Right lung (tissue), 5 donors: ENCODE data around the gene MAPRE3. TPM values are rescaled to one million over a fixed set of nuclear protein-coding genes. Genes with fewer than 3 reads are reported as not detected.

Source experiments
- DNase-seq, 2 donors: peaks; one replicate each; pipeline ENCODE4 v3.0.0-alpha.2; 2013
- polyA plus RNA-seq, 5 donors: library from polyadenylated mRNA; unstranded; fragments of 120-200 nt; gene quantifications; one replicate each; pipeline versions ENCODE4 v1.2.1 to v1.2.3, GENCODE V29; 2013; ENCODE audit warnings: inconsistent platforms in 1 of 5, low replicate concordance in 1 of 5; ENCODE audit not compliant: insufficient read length in 5 of 5, insufficient read depth in 1 of 5

MAPRE3 gene
- polyA plus RNA-seq, 5 donors: 6.2 to 13.6 (median 9.2) TPM

DNA sequence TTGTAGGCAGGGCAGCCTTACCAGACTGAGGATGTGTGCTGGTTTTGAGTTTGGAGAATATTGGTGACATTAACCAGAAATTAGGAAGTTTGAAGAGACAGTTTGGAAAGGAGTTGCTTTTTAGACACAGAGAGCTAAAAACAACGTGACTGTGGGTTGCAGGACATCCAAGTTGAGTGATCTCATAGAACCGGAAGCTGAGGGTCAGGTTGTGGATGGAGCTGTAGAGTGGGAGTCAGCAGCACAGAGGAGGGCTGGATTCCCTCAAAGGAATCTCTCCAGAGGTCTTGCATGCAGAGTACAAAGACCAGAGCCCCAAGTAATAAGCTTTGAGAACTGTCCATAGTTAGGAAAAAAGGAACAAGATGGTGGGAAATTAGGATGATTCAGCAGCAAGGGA lies 9.3 kb downstream of the MAPRE3 start:
- DNase-seq: no peak

GRCh38 chr2:26980971-26981370 lies 10.5 kb downstream of the MAPRE3 start:
- DNase-seq: no peak

DNA sequence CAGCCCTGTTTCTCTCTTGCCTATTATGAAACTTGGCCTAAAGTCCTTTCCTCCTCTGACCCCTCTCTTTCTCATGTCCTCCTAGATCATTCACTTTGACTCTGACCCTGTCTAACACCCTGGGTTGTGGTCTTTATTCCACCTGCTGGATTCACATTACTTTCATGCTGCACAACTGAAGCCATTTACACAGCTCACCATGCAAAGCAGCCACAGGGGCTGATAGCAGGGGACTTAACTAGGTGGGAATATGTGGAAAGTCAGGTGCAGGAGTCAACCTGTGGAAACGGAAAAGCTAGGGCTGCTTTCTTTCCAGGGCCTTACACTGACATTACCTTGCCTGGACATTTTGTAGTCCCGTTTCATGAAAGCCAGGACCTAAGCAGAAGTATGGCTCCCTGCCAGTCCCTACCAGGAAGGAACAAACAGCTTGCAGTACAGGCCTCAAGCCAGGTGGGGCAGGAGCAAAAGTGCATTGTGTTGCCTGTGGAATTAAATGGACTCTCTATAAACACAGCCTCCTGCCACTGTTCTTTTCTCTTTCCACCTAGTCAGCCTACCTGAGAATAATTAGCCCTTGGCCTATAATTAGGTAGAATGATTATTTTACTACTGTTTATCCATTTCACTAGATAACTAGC lies 11.8 kb downstream of the MAPRE3 start:
- peak in 1 of 2 donors; percentile 26 for DNase-seq

DNA sequence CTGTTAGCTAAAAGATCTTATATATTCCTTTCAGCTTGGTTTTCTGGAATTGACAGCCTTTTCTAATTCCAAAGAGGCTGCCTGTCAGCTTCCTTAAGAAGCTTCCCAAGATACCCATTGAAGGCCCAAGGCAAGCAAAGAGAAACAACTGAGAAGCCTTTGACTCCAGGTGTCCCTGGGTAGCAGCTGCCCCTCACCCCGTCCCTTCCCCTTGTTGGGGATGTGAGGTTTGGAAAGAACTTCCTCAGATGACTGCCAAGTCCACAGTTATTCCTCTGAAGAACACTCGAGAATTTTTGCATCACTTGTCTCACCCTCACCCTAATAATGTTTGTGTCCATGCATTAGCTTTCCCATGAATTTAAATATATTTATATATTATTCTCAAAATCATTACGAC lies 13.3 kb downstream of the MAPRE3 start:
- DNase-seq: no peak

DNA sequence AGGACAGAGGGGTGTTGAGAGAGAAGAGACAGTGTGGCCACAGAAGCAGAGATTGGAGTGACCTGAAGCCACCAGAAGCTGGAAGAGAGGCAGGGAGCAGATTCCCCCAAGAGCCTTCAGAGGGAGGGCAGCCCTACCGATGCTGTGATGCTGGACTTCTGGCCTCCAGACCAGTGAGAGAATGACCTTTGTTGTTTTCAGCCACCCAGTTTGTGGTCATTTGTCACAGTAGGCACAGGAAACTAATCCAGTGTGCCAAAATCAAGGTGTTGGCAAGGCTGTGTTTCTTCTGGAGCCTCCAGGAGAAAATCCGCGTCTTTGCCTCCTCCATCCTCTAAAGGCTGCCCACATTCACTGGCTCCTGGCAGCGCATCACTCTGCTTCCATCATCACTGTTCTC lies 15.4 kb downstream of the MAPRE3 start:
- DNase-seq: no peak

- DNase-seq: no peak
These were observed 16.1 kb downstream of the MAPRE3 start for GRCh38 chr2:26986576-26986975.

GRCh38 chr2:26988058-26988860 lies 17.8 kb downstream of the MAPRE3 start:
- peak in 1 of 2 donors; percentile 22 for DNase-seq

- DNase-seq: no peak
These were observed 18.7 kb downstream of the MAPRE3 start for GRCh38 chr2:26989156-26989555.

GRCh38 chr2:26991717-26992116 lies 21.3 kb downstream of the MAPRE3 start:
- no peak for DNase-seq

- DNase-seq: no peak
These were observed 23.3 kb downstream of the MAPRE3 start for GRCh38 chr2:26993768-26994167.

DNA sequence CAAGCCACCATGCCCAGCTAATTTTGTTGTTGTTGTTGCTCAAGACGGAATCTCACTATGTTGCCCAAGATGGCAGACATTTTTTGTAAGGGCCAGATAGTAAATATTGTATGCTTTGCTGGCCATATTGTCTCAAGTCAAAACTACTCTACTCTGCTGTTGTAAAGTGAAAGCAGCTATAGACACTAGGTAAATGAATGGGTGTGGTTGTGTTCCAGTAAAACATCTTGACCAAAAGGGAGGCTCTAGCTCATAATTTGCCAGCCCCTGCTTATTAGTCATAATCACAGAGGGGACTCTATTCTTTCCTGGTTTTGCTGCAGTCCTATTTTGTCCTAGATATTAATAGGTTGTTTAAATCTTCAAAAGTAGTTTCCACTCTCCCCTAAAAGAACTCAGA lies 24.5 kb downstream of the MAPRE3 start:
- DNase-seq: no peak

- no peak for DNase-seq
These were observed 27.0 kb downstream of the MAPRE3 start for GRCh38 chr2:26997394-26997793.

GRCh38 chr2:26998323-26998722 lies 27.9 kb downstream of the MAPRE3 start:
- DNase-seq: no peak

DNA sequence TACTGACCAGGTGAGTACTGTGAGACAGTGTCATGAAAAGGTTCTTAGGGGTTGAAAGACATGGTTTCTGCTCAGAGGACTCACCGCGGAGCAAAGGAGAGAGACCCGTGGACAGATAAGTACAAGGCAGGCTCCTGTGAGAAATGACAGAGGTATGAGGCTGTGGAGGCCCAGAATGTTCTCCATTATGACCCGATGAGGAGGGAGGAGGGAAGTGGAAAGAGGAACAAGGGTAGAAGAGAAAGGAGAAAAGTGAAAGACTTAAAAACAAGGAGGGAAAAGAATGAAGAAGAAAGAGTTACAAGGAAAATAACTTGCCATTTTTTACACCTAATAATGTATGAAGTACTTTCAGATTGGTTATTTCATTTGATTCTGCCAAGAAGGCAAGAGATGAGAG lies 29.8 kb downstream of the MAPRE3 start:
- no peak for DNase-seq

DNA sequence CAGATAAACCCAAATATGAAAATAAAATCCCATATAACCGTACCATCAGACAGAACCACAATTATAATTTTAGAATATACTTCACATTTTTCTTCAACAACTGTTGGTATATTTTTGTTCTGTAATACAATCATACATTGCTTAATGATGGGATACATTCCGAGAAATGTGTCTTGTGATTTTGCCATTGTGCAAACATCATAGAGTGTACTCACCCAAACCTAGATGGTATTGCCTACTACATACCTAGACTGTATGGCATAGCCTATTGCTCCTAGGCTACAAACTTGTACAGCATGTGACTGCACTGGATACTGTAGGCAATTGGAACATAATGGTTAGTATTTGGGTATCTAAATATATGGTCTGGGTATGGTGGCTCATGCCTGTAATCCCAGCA lies 30.6 kb downstream of the MAPRE3 start:
- no peak for DNase-seq

- DNase-seq: no peak
These were observed 31.5 kb downstream of the MAPRE3 start for GRCh38 chr2:27001950-27002349.

DNA sequence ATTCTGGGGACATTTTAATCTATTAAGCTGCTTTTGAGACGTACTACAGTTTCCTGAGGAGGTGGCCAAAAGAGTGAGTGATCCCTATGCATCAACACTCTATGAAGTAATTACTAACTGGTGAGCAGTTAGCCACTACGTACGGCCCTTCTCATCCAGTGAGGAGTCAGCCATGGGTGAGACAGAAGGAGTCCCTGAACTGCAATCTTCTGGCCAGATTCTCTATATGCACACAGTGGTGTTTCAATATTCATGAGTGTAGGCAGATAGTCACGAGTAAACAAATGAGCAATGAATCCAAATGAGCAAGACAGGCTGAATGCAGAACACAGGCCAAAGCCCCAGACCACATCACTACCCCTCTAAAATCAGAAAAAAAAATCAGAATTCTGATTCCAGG lies 32.6 kb downstream of the MAPRE3 start:
- DNase-seq: no peak

GRCh38 chr2:27003857-27004256 lies 33.4 kb downstream of the MAPRE3 start:
- DNase-seq: no peak

DNA sequence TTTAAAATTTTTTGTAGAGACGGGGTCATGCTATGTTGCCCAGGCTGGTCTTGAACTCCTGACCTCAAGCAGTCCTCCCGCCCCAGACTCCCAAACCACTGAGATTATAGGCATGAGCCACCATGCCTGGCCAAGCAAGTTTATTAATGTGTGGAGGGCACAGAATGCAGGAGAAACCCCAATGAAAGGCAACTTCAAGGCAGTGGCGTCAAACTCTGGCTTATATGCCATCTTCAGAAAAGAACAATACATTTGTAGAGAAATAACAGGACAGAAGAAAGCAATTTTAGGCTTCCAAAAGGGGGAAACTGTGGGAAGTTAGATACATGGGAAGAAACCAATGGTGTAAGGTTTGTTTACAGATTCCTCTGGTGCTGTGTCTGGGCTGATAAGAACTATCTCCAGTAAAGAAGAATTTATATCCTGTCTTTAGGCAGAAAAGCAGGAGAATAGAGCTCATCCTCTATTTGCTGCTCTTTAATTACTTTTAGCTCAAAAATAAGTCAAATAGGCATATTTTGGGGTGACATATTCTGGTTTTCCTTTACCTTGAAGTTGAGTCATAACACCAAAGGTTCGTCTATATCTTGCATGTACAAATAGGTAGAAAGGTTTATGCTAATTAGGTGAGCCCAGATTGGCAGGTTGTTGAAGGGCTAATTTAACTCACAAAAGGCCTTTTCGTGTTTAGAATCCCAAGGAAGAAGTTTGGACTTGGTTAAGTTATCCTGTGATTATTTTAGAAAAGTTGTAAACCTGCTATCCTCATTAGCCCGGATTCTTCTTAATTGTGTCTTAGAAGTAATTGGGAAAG lies 36.4 kb downstream of the MAPRE3 start:
- no peak for DNase-seq

DNA sequence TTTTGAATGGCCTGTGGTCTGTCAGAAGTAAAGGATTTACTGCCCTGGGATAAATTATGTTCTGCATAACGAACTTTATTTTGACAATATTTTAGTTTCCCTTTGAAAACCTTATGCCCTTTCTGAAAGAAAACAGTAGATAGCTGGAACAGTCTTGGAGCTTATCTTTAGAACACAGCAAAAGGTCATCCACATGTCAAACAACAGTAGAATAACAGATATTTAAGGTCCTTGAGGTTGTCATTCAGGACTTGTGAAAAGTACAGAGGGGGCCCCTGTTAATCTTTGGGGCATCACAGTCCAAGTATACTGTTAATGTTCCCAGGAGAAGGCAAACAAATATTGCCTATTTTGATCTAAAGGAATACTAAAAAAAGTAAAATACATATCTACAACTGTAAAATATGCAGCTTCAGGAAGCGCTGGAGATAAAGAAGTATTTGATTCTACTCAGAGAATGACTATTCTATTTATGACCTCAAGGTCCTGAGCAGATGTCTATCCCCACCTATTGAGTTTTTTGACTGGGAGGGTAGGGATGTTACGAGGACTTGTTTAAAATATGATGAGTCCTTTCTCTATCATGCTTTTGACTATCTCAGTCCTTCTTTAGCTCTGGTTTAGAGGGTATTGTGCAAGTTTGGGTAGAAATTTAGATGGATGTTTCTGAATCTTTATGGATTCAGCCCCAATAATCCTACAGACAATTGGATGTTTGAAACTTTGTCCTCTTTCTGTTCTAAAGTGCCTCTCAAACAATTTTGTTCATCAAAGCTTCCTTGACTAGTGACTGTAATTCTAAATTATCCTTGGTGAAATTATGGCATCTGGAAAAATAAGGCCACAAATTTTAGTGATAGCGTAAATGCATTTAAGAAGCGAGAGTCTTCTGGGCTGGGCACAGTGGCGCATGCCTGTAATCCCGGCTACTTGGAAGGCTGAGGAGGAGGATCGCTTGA lies 37.3 kb downstream of the MAPRE3 start:
- no peak for DNase-seq

- no peak for DNase-seq
These were observed 38.2 kb downstream of the MAPRE3 start for GRCh38 chr2:27008678-27009077.

- DNase-seq: no peak
These were observed 38.6 kb downstream of the MAPRE3 start for GRCh38 chr2:27009083-27009482.
